Astrocyte (in vitro differentiated cells and primary cell): ENCODE data around the gene ZNF222. TPM values are rescaled to one million over a fixed set of nuclear protein-coding genes. Genes with fewer than 3 reads are reported as not detected.
A peak's percentile ranks its signal among the peaks of the same experiment; 100 is the strongest.

Experiments used
- DNase-seq: peaks from one replicate; pipeline ENCODE4 v3.0.0-alpha.2; 2010; ENCODE audit warnings: low read depth
- FAIRE-seq: peaks from 2 replicates; lab custom pipeline; 2011; peaks lifted over from hg19 to GRCh38; lab: Jason Lieb, UNC
- H2AFZ ChIP-seq: 2 replicates; pipeline ENCODE4 v1.6.0; 2012; ENCODE audit warnings: low read depth, low read length, inconsistent platforms
- H3K27ac ChIP-seq: 2 replicates; pipeline ENCODE4 v1.5.1; 2011; ENCODE audit warnings: low read depth, low read length, inconsistent platforms
- H3K27me3 ChIP-seq: 2 replicates; pipeline ENCODE4 v1.6.0; 2011; ENCODE audit warnings: low read length, inconsistent platforms; ENCODE audit not compliant: insufficient read depth
- H3K36me3 ChIP-seq: 2 replicates; pipeline ENCODE4 v1.5.1; 2011; ENCODE audit warnings: low read length, inconsistent platforms; ENCODE audit not compliant: insufficient read depth
- H3K4me1 ChIP-seq: 2 replicates; pipeline ENCODE4 v1.5.1; 2011; ENCODE audit warnings: low read length, inconsistent platforms; ENCODE audit not compliant: insufficient read depth
- H3K4me2 ChIP-seq: 2 replicates; pipeline ENCODE4 v1.6.0; 2012; ENCODE audit warnings: low read length, inconsistent platforms
- H3K4me3 ChIP-seq: 2 replicates; pipeline ENCODE4 v1.5.1; 2011; ENCODE audit warnings: low read depth, mild to moderate bottlenecking, low read length, inconsistent platforms; ENCODE audit not compliant: insufficient read depth
- H3K79me2 ChIP-seq: 2 replicates; pipeline ENCODE4 v1.6.0; 2012; ENCODE audit warnings: mild to moderate bottlenecking, low read length, inconsistent platforms; ENCODE audit not compliant: insufficient read depth
- H3K9ac ChIP-seq: 2 replicates; pipeline ENCODE4 v1.6.0; 2012; ENCODE audit warnings: mild to moderate bottlenecking, low read length, inconsistent platforms
- H3K9me3 ChIP-seq: 2 replicates; pipeline ENCODE4 v1.5.1; 2012; ENCODE audit warnings: low read depth, mild to moderate bottlenecking, low read length, inconsistent platforms; ENCODE audit not compliant: insufficient read depth
- H4K20me1 ChIP-seq: 2 replicates; pipeline ENCODE4 v1.6.0; 2012; ENCODE audit warnings: low read length, inconsistent platforms; ENCODE audit not compliant: insufficient read depth
- H3K27ac Mint-ChIP-seq: one replicate; pipeline ENCODE4 v1.8.0; 2021; ENCODE audit warnings: mild to moderate bottlenecking, mixed read lengths; ENCODE audit not compliant: unreplicated experiment
- H3K27me3 Mint-ChIP-seq: one replicate; pipeline ENCODE4 v1.8.0; 2021; ENCODE audit warnings: low read depth, mixed read lengths; ENCODE audit not compliant: unreplicated experiment
- H3K36me3 Mint-ChIP-seq: one replicate; pipeline ENCODE4 v1.8.0; 2021; ENCODE audit warnings: low read depth, mixed read lengths; ENCODE audit not compliant: unreplicated experiment
- H3K4me1 Mint-ChIP-seq: one replicate; pipeline ENCODE4 v1.8.0; 2021; ENCODE audit warnings: low read depth, mixed read lengths; ENCODE audit not compliant: unreplicated experiment
- H3K4me3 Mint-ChIP-seq: one replicate; pipeline ENCODE4 v1.8.0; 2021; ENCODE audit warnings: mild to moderate bottlenecking, moderate library complexity, mixed read lengths; ENCODE audit not compliant: unreplicated experiment
- H3K9me3 Mint-ChIP-seq: one replicate; pipeline ENCODE4 v1.8.0; 2021; ENCODE audit warnings: mild to moderate bottlenecking, mixed read lengths; ENCODE audit not compliant: unreplicated experiment
- CTCF ChIP-seq: IDR thresholded peaks from 2 replicates; pipeline ENCODE4 v1.5.1; 2011; ENCODE audit warnings: low read depth, mild to moderate bottlenecking, inconsistent platforms, low read length, moderate library complexity; ENCODE audit not compliant: insufficient read depth
- EZH2 ChIP-seq: IDR thresholded peaks from 2 replicates; pipeline ENCODE4 v1.6.1; 2012; ENCODE audit warnings: mild to moderate bottlenecking, low read length, inconsistent platforms; ENCODE audit not compliant: insufficient read depth
- total RNA-seq: library from RNA; stranded (reverse); gene quantifications from 2 replicates; pipeline ENCODE4 v1.2.1, GENCODE V29; 2021

Gene ZNF222
- total RNA-seq, 1 donor from 2014 or later, result 5.5 TPM

- Mint-ChIP-seq H3K4me1 (peaks cover 3% of the 10 kb centered on the region), H3K27me3 (peaks cover 2% of the 10 kb centered on the region), H3K4me3 (peak overlapping the region; percentile 29), H3K27ac (no peak overlapping the region), H3K9me3 (peaks cover 20% of the 10 kb centered on the region), H3K36me3 (peaks cover 38% of the 10 kb centered on the region)
- no peak overlapping the region for H3K27ac ChIP-seq
- H3K9ac ChIP-seq, result no peak overlapping the region
- DNase-seq (no peak), FAIRE-seq (no peak)
- H3K9me3 ChIP-seq, result peaks cover 14% of the 10 kb centered on the region
- no peaks in the 10 kb centered on the region for H3K27me3 ChIP-seq
- no peak overlapping the region for H3K4me2 ChIP-seq
- TF ChIP-seq CTCF (no peak), EZH2 (no peak)
- H3K4me3 ChIP-seq, result no peak overlapping the region
- peaks cover 38% of the 10 kb centered on the region for H3K36me3 ChIP-seq
- peaks cover 4% of the 10 kb centered on the region for H3K4me1 ChIP-seq
- no peaks in the 10 kb centered on the region for H4K20me1 ChIP-seq
- H3K79me2 ChIP-seq, result peaks cover 9% of the 10 kb centered on the region
- H2AFZ ChIP-seq, result no peak overlapping the region
Measured at GRCh38 chr19:44026622-44027021, 1.4 kb downstream of the ZNF222 start.

- Histone ChIP-seq H3K4me2 (no peak overlapping the region), H3K9me3 (peaks cover 44% of the 10 kb centered on the region), H3K36me3 (peaks cover 49% of the 10 kb centered on the region), H3K79me2 (no peaks in the 10 kb centered on the region), H4K20me1 (no peaks in the 10 kb centered on the region), H3K27me3 (no peaks in the 10 kb centered on the region), H2AFZ (no peak overlapping the region), H3K27ac (no peak overlapping the region), H3K4me3 (no peak overlapping the region), H3K4me1 (no peaks in the 10 kb centered on the region), H3K9ac (no peak overlapping the region)
- H3K9me3 Mint-ChIP-seq, result peaks cover 45% of the 10 kb centered on the region
- H3K4me3 Mint-ChIP-seq, result no peak overlapping the region
- no peaks in the 10 kb centered on the region for H3K27me3 Mint-ChIP-seq
- FAIRE-seq, result no peak
- H3K27ac Mint-ChIP-seq, result no peak overlapping the region
- H3K4me1 Mint-ChIP-seq, result no peaks in the 10 kb centered on the region
- peaks cover 56% of the 10 kb centered on the region for H3K36me3 Mint-ChIP-seq
- TF ChIP-seq CTCF (no peak), EZH2 (no peak)
- no peak for DNase-seq
Measured at GRCh38 chr19:44032001-44032610, 6.9 kb downstream of the ZNF222 start.

GRCh38 chr19:44042147-44042546 lies 17.0 kb downstream of the ZNF222 start:
- Histone ChIP-seq H3K79me2 (no peaks in the 10 kb centered on the region), H2AFZ (no peak overlapping the region), H4K20me1 (no peaks in the 10 kb centered on the region), H3K4me1 (no peaks in the 10 kb centered on the region), H3K27ac (no peak overlapping the region), H3K9me3 (no peaks in the 10 kb centered on the region), H3K4me2 (no peak overlapping the region), H3K4me3 (no peak overlapping the region), H3K27me3 (peaks cover 3% of the 10 kb centered on the region), H3K36me3 (no peaks in the 10 kb centered on the region), H3K9ac (no peak overlapping the region)
- peaks cover 12% of the 10 kb centered on the region for H3K27me3 Mint-ChIP-seq
- no peak for TF ChIP-seq EZH2
- no peak for TF ChIP-seq CTCF
- H3K27ac Mint-ChIP-seq, result no peak overlapping the region
- H3K4me1 Mint-ChIP-seq, result no peaks in the 10 kb centered on the region
- H3K36me3 Mint-ChIP-seq, result no peaks in the 10 kb centered on the region
- H3K4me3 Mint-ChIP-seq, result no peak overlapping the region
- FAIRE-seq (no peak), DNase-seq (no peak)
- H3K9me3 Mint-ChIP-seq, result peaks cover 5% of the 10 kb centered on the region
